GM20000 (cell line): ENCODE measurements around the gene LPGAT1.
"Not testable (repeated sequence)": the region's sequence is repeated elsewhere in the genome, so short reads cannot be mapped to it uniquely, and the experiment has no call there.

Source experiments
- DNase-seq: peaks from one replicate; pipeline ENCODE4 v3.0.0; 2012; ENCODE audit warnings: low spot score
- TF ChIP-seq, protein P1 (sequence below): IDR thresholded peaks from 2 replicates; pipeline ENCODE4 v1.5.1; 2012; ENCODE audit warnings: mild to moderate bottlenecking, control low read depth; ENCODE audit errors: extremely low read depth, missing control alignments

The LPGAT1 gene, protein sequence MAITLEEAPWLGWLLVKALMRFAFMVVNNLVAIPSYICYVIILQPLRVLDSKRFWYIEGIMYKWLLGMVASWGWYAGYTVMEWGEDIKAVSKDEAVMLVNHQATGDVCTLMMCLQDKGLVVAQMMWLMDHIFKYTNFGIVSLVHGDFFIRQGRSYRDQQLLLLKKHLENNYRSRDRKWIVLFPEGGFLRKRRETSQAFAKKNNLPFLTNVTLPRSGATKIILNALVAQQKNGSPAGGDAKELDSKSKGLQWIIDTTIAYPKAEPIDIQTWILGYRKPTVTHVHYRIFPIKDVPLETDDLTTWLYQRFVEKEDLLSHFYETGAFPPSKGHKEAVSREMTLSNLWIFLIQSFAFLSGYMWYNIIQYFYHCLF

DNA sequence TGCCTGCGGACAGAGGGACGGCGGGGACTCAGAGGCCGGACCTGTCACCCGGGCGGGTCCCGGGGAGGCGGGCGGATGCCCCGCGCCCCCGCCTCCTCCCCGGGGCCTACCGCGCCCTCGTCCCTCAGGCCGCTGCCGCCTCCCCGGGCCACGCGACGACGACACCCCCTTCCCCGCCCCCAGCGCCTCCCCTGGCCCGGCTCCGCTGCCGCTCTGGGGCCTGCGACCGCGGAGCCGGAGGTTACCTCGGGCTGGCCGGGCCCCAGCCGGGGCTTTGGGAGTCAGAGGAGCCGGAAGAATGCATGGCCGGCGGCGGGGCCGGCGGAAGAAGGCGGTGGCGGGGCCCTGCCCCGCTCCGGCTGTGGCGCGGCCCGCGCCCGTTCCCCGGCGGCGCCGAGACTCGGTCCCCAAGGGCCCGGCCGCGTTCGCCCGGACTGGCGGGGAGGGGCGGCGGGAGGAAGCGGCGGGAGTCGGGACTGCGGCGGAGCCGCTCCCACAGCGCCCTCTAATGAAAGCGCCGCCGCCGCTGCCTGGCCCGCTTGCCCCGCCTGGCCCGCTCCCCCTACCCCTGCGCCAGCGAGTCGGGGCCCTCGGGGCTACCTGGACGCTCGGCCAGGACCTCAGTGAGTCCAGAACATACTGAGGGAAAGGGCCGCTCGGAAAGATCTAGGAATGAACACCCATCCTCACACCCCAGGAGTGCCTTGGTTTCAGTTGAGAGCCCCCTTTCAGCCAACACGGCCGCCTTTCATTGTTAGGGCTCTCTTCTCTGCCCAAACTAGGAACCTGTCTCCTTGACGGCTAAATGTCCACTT is at the start of gene LPGAT1:
Gene LPGAT1, minus strand, starts transcription at position 436 of the 815 bp plus-strand sequence. CDS start 1,467 bp downstream, outside the sequence.
- TF ChIP-seq, protein P1, sequence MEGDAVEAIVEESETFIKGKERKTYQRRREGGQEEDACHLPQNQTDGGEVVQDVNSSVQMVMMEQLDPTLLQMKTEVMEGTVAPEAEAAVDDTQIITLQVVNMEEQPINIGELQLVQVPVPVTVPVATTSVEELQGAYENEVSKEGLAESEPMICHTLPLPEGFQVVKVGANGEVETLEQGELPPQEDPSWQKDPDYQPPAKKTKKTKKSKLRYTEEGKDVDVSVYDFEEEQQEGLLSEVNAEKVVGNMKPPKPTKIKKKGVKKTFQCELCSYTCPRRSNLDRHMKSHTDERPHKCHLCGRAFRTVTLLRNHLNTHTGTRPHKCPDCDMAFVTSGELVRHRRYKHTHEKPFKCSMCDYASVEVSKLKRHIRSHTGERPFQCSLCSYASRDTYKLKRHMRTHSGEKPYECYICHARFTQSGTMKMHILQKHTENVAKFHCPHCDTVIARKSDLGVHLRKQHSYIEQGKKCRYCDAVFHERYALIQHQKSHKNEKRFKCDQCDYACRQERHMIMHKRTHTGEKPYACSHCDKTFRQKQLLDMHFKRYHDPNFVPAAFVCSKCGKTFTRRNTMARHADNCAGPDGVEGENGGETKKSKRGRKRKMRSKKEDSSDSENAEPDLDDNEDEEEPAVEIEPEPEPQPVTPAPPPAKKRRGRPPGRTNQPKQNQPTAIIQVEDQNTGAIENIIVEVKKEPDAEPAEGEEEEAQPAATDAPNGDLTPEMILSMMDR, result peak; percentile 56
- peak; percentile 92 for DNase-seq

DNA sequence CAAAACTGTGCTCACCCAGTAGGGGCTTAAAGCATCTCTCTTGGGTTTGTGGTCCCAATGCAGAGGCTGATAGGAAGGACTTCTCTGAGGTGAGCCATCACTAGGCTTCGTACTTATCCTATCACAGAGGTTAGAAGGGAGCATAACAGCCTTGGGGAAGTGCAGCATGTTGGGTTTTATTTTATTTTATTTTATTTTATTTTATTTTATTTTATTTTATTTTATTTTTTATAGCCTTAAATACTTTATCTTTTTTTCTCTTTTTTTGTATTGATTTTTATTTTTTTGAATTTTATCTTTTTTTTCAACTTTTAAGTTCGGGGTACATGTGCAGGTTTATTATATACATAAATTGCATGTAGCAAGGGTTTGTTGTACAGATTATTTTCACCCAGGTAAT is 48.9 kb upstream of the LPGAT1 start:
- DNase-seq, result no peak
- TF ChIP-seq, protein P1, result no peak

DNA sequence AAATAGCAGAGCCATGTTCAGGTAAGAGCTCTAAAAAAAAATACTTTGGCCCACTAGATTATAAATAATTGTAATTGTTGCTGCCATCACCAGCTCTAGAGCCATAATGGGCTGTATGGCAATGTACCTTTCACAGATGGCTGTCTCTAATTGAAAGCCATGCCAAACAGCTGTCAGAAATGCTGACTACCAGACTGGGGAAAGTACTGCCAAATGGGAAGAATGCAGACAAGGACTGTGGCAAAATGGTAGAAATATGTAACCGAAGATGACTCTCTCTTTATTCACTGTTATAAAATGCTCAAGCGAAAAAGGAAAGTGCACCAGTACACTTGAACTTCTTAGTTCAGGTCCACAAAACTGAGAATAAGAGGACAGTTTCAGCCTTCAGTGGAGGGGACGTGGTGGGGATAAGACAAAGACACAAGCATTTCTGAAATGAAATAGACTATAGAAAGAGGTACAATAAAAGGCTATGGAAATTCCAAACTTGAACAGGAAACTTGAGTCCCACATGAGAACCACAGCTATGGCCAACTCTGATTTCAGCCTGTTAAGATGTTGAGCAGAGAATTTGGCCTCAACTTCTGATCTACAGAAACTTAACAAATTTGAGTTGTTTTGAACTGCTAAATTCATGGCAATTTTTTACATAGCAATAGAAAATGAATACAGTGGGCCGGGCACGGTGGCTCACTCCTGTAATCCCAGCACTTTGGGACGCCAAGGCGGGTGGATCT is 46.5 kb upstream of the LPGAT1 start:
- no peak for DNase-seq
- TF ChIP-seq, protein P1, result no peak

DNA sequence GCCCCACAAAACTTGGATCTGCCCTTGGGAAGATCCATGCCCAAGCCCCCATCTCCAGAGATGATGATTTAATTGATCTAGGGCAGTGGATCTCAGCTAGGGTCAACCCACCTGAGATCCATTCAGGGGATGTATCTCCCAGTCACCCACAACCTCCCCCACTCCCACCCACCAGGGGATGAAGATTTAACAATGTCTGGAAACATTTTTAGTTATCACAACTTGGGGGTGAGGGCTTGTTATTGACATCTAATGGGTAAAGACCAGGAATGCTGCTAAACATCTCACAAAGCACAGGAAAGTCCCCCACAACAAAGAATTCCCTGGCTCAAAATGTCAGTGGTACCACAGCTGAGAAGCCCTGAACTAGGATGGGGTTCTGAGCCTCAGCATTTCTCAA is 45.0 kb upstream of the LPGAT1 start:
- TF ChIP-seq, protein P1, result no peak
- DNase-seq, result no peak

DNA sequence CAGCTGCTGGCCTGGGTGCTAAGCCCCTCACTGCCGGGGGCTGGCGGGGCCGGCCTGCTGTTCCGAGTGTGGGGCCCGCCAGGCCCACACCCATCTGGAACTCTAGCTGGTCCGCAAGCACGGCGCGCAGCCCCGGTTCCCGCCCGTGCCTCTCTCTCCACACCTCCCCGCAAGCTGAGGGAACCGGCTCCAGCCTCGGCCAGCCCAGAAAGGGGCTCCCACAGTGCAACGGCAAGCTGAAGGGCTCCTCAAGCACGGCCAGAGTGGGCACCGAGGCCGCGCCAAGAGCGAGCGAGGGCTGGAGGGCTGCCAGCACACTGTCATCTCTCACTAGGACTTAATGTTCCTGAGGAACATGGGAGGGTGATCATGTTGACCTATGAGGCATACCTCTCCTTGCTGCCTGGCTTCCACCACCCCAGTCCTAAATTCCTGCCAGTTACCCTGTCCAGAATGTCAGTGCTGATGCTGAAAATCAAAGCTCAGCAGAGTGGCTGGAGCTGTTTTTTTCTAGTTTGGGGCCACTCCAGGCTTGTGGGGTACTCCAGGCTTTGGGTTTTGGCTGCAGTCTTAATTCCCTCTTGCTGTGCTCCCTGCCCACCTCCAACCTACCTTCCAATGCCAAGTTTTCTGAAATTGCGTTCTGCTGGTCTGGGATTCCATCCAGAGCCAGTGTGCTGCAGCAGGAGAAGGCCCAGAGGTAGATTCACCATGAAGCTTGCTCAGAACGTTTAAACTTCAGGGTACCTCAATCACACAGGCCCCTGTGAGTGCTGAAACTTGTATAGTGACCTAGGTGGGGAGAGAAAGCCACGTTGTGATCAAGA is 44.2 kb upstream of the LPGAT1 start:
- no peak for DNase-seq
- TF ChIP-seq, protein P1, result no peak

DNA sequence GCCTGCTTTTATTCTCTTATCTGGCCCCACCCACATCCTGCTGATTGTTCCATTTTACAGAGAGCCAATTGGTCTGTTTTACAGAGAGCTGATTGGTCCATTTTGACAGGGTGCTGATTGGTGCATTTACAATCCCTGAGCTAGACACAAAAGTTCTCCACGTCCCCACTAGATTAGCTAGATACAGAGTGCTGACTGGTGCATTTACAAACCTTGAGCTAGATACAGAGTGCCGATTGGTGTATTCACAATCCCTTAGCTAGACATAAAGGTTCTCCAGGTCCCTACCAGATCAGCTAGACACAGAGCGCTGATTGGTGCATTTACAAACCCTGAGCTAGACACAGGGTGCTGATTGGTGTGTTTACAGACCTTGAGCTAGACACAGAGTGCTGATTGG is 43.2 kb upstream of the LPGAT1 start:
- not testable (repeated sequence) for DNase-seq

DNA sequence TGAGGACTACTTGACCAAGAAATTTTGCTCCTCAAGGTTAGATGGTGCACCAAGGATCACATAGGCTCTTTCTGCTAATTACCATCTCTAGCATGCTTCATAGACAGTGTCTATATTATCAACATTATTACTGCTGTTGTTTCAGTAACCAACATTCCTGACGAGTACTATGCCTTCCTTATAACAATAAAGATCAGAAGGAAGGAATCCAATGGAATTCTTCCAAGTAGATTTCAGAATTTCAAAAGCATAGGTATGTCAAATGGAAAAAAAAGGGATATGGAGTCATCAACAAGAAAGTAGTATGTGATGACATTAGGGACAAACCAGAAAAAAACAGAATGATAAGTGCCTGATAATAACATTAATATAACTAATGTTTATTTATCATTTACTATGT is 39.6 kb upstream of the LPGAT1 start:
- no peak for DNase-seq
- TF ChIP-seq, protein P1, result no peak
